Stimulated activated CD4-positive, alpha-beta T cell treated with anti-CD3 and anti-CD28 coated beads, TNF-alpha, amount 100 ng/mL, for 24 hours (primary cell): ENCODE measurements around the gene SH3BGRL2.
"Not testable (repeated sequence)": the region's sequence is repeated elsewhere in the genome, so short reads cannot be mapped to it uniquely, and the experiment has no call there.

Experiments used
- DNase-seq, 3 experiments: peaks; one replicate each; pipeline ENCODE4 v3.0.0-alpha.2; 2020; ENCODE audit warnings: low read depth in 3 of 3

The SH3BGRL2 gene

DNA sequence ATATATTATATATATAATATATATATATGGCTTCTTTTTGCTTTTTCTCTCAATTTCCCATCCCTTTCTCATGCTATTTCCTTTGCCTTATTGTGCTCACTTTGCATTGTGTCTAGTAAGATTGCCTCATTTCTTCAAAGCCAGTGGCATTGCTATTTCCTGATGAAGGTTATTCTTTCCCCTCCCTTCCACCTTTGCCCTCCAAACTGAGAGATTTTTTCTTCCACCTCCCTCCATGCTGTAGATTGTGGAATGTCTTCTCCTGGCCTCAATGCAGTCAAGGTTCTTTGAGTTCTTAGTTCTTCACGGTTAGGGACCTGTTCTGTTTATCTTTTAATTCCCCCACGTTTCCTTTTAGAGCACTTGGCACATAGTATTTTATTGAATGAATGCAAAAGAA lies 17.2 kb downstream of the SH3BGRL2 start:
- DNase-seq = no peak

DNA sequence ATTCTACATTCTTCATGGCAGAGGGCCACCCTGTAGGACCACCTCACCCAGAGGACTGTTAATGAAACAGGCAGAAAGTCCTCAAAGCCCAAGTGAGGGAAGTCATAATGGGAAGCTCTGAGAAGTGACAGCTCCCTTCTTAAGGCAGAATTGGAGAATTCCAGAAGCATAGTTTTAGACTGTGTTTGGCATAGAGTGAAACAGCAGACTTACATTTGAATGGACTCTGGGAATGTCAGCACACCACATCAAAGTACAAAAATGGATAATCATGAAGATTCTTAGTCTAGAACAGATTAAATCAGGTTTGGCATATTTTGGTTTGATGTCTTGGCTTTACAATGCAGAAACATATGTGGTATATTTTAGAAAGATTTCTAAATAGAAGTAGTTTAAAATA lies 17.9 kb downstream of the SH3BGRL2 start:
- no peak for DNase-seq

DNA sequence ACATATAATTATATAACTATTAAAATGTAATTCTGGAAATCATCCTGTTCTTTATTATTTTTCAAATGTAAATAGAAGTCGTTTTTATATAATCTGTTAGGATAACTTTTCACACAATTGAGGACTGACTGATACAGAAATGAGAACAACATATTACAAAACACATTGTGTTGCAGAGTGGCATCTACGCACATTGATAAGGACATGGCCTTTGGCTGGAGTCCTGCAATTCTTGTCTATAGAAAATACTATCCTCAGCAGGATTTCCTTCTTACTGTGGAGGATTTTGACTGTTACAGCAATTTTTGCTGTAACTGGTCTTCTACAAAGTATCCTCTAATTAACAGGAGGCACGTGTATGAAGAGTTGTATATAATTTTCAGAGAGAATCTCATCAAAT lies 19.8 kb downstream of the SH3BGRL2 start:
- no peak for DNase-seq

DNA sequence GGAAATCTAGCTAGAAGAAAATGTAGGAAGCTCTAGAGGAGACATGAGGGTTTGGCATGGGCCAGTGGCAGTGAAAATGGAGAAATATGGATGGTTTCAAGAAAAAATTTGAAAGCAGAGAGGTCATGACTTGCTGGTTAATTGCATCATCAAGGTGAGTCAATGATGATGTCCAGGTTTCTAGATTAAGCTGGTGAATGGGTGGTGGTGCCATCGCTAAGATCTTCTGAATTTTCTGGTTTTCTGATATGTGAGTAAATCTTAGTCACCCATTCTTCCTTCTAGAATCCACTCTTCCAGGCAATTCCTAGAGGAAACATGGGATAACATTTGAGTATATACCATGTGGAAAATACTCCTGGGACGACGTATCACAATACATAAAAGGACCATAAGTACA lies 25.0 kb downstream of the SH3BGRL2 start:
- DNase-seq = no peak

DNA sequence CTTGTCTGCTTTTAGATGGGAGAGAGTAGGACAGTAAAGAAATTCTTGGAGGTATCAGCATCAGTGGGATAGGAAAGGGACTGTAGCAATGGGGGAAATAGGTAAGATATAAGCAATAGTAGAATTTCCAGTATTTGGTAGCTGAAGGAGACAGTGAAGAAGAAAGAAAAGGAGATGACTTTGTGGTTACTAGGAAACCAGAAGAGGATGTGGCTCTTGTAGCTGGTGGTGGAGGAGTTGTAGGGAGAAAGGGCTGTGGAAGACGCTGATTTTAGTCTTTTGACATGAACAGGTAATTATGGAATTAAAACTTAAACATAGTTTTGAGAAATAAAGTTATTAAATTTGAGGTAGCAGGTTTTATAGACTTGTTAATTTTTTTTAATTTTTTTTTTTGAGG lies 26.1 kb downstream of the SH3BGRL2 start:
- DNase-seq = no peak

DNA sequence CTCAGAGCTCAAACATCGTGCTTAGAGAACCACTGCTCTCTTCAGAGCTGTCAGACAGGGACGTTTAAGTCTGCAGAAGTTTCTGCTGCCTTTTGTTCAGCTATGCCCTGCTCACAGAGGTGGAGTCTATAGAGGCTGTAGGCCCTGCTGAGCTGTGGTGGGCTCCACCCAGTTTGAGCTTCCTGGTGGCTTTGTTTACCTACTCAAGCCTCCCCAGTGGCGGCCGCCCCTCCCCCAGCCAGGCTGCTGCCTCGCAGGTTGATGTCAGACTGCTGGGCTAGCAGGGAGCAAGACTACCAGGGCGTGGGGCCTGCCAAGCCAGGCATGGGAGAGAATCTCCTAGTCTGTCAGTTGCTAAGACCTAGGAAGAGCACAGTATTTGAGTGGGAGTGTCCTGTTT lies 32.5 kb downstream of the SH3BGRL2 start:
- not testable (repeated sequence) for DNase-seq

DNA sequence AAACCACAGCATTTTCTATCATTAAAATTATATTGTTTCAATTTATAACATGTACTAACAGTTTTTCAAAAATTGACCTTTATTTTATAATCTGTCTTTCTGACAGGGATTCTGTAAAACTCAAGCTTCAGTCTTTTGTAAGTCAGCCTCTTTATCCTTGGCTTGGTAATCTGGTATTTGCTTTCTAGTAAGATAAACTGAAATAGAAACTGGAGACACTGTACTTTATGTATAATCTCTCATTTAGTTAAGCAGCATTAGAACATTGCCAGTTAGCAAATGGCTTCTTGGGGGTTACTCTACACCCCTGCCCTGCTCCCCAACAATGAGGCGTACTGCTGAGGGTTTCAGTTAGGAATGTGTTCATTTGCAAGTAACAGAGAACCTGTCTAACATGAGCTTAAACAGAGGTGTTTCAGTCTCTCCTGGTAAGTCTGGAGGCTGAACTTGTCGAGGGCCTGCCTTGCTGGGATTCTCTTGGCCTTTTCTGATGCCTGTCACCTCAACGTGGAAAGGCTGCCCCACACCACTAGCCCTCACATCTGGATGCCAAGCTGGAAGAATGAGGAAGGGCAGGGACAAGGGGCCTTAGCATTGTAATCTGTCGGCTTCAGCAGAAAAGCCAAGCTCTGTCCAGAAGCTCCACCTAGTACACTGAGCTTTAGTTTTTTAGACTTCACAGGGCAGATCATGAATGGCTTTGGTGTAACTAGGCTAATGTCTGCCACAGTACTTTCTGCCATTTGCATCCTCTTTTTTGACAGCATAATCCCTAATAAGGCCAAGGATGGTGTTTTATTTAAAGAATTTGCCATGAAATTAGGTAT lies 34.8 kb downstream of the SH3BGRL2 start:
- DNase-seq = no peak

DNA sequence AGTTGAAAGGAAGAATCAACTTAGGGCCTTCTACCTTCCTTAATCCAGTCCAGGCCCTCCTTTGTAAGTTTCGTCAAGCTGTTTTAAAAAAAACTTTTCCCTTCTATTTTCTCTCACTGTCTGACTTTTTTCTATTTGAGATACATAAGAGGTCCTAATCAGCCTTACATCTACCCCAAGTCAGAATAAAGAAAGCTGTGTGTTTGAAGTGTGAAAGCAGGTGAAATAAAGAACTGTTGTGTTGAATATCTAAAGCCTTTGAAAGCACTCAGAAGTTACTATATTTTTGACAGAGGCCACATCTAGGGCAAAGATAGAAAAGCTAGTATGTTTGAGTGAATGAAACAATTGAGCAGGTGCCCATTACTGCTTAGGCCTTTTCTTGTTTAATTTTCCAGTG lies 35.5 kb downstream of the SH3BGRL2 start:
- DNase-seq = no peak

DNA sequence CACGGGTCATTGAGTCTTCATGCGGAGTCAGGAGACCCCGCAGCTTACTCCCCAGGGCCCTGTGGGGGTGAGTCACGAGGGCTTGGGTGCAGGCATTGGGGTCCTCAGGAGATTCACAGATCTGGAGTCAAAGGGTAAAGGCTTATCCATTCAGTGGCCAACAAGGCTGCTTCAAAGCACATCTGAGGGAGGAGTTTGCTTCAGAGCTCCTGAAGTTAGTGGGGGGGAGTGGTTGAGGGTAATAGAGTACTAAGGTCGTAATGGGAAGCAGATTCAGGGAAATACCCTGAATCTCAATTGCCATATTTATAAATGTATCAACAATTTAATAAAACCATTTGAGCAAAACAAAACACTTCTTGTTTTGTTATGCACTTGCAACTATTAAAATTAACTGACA lies 37.3 kb downstream of the SH3BGRL2 start:
- no peak for DNase-seq

DNA sequence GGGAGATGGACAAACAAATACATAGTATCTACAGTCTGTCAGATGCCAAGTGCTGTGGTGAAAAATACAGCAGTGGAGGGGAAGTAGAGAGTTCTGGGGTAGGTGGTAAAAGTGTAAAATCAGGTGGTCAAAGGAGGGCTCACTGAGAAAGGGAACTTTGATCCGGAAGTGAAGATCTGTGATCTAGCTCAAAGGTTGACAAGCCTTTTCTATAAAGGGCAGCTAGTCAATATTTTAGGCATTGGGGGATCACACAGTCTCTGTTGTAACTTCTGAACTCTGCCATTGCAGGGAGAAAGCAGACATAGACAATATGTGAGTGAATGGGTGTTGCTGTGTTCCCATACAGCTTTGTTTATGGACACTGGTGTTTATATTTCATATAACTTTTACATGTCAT lies 38.6 kb downstream of the SH3BGRL2 start:
- DNase-seq = no peak

DNA sequence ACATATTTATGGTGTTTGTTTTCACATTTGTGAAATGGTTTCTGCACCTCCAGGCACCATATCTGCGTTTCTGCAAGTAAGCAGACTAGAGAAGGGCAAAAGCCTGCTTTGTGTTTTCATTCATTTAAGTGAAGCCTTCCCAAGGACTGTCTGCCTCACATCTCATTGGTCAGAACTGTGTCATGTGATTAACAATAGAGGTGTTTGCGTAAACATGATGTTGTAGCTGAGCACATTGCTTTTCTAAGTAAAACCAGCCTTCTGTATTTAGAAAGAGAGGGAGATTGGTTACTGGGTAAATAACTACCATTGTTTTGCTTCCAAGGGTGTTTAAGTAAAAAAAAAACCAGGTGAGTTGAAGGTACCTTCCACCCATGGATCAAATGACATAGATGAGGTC lies 39.7 kb downstream of the SH3BGRL2 start:
- no peak for DNase-seq

DNA sequence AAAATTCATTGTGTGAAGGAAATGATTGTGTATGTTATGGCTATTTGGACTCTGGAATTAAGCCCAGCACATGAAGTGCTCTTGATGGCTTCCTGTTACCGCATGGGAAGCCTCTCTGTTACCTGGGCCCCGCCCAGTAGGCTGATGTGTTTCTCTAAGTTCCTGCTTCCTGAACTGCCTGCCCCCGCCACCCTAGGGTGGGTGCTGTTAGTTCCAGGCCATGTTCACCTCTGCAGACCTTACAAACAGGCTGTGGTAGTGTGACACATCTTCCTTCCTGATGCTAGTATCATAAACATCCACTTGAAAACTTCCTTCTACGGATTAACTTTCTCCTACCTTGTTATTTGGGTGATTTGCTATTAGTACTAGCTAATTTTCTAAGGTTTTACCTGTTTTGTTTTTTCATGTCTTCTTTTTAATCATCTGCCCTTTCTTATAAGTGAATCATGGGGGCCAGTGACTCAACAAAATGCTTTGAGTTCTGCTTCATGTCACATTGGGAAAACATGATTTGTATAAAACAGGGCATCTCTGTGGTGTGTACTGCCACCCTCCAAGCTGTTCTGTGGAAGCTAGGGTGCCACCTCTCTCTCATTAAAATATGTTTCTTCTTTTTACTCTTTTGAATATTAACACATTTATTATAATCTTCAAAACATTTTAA lies 40.6 kb downstream of the SH3BGRL2 start:
- DNase-seq = peak in 2 of 3 experiments; percentile 8 to 27

DNA sequence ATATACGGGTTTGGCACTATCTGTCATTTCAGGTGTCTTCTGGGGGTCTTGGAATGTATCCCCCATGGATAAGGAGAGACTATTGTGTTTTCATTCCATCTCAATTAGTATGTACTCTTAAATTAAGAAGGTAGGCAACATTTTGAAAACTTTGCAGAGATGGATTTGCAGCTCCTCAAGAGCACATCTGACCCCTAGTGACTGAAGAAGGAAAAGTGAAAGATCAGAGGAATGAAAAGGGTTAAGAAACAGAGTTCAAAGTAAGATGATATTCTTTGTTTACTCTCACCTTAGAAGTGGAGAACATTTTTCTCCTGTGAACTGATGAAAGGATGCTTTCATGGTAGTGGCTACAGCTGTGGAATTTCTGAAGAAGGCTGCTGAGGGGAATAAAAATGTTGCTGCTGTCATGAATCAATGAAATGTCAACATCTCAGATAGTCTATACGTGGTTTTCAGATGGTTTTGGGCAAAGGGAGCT lies 41.5 kb downstream of the SH3BGRL2 start:
- no peak for DNase-seq

DNA sequence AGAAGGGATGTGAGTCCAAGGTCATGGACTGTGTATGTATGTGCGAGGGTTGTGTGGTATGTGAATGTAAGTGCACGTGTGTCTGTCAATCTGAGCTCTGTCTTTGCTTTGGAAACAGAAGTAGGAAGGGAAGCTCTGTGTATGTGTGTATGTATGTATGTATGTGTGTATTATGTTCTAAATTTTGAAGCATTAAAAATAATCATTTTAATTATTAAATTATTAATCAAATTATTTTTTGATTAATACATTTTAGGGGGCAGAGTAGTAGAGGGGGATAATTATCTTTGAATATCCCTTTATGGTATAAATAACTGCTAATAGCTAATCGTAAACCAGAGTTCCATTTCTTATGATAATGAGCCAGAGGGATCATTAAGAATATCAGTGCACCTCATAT lies 42.8 kb downstream of the SH3BGRL2 start:
- DNase-seq = no peak

DNA sequence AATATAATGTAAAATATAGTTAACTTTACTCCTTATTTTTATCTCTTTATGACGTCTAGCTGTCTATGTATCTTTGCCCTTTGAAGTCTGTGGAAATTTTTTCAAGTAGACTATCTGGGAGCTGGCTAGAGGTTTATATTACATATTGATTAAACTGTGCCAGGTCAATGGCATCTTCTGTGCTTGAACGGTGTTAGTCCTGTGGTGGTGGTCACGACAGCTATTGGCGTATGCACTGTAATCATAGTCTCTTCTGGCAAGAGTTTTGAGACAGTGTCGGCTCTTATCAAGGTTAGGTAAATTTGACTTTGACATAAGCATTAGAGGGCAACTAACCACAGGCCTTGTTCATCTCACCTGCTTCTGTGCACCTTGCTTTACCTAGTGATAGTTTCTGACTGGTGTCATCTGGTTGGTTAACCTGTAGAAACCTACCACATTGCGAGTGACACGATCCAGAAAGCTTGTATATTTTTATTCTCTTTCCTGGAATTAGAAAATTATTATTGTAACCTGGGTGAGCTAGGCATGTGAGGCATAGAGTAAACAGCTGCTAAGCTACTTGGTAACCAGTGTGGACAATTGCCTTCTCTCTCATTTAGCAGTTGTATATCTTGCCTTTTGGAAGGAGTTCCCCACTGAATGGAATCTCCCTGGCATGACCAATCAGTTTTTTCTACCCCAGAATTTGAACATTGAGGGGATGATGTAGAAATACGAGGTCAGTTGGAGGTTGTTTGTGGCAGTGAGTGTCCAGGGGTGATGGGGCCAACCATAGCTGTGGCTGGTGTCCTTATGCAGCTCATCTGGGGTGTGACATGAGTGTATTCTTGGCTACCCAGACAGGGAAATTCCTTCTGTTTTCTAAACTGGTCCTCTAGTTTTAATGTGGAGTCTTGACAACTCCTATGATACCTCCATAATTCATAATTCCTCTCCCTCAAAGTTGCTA lies 45.9 kb downstream of the SH3BGRL2 start:
- DNase-seq = no peak

DNA sequence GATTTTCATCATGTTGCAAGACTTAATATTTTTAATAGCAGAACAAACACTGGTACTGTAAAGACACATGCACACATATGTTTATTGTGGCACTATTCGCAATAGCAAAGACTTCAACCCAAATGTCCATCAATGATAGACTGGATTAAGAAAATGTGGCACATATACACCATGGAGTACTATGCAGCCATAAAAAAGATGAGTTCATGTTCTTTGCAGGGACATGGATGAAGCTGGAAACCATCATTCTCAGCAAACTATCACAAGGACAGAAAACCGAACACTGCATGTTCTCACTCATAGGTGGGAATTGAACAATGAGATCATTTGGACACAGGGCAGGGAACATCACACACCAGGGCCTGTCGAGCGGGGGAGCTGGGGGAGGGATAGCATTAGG lies 51.6 kb downstream of the SH3BGRL2 start:
- DNase-seq = not testable (repeated sequence)

DNA sequence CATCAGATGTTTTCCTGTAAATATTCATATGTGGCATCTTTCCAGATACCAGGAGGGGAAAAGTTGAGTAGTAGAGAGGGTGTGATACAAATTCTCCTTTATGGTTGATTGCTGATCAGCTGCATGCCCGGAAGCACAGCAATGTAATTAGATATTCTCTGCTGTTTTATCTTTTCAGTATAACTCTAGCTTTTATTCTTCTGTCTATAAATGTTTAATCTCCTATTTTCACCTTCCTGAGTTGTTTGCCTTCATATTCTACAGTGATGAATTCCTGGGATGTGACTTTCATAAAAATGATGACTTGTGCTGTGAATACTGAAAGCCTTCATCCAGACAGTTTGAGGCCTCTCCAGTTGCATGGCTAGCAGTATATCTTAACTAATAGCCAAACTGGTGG lies 53.7 kb downstream of the SH3BGRL2 start:
- no peak for DNase-seq

DNA sequence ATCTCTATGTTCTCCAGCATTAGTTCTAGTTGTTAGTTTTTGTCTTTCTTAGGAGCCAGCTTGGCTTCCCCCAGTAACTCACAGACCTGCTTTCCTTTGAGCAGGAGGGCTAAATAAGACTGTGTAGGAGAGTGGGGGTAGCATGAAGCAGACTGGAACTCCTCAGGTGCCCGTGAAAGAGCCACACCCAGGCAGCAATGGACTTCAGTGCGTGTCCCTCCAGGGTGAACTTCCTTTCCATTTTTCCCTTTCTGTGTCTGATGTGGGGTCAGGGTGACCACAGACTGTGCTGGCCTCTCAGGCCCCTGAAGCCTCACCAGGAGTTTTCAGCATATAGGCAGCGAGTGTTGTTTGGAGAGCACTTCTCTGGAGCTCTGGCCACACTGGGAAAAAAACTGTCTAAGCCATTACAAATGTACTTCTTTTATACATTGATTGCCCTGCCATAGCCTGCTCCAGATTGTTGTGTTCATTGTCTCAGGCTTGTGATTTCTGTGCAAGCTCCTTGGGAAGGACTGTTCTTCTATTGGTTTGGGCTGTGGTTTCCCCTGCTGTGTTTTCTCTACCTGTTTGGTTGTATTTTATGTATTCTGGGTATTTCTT lies 55.7 kb downstream of the SH3BGRL2 start:
- DNase-seq = no peak

DNA sequence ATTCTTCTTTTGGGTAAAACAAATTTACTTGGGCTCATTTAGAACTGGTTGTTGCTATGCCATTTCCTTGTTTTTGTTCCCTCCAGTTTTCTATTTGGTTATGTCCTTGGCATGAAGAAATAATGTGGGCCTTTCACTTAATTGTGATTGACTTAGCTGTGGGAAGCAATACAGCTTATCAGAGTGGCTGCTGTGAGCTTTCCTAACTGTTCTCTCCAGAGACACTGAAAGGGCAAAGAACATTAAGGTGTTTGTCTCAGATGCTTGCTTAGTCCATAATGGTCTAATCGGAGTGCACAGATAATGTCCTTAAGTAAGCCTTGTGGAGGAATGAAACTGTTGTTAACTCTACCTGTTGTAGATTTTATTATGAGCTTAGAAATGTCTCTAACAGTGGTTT lies 56.6 kb downstream of the SH3BGRL2 start:
- no peak for DNase-seq

DNA sequence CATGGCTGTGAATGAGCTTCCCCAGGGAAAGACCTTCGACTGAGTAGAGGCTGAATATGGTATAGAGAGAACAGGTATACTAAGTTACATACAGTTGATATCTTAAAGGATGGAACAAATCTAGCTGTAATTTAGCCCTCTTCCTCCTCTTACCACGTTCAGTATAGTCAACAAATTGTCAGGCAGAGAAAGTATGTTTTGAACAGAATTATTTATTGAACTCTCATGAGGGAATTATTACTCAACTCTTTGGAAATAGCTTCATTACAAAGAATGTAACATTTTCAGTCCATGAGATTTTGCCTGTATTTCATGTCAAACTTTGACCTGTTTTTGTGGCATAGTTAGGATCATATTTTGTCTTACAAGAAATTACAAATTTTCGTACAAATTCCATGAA lies 63.0 kb downstream of the SH3BGRL2 start:
- DNase-seq = no peak

DNA sequence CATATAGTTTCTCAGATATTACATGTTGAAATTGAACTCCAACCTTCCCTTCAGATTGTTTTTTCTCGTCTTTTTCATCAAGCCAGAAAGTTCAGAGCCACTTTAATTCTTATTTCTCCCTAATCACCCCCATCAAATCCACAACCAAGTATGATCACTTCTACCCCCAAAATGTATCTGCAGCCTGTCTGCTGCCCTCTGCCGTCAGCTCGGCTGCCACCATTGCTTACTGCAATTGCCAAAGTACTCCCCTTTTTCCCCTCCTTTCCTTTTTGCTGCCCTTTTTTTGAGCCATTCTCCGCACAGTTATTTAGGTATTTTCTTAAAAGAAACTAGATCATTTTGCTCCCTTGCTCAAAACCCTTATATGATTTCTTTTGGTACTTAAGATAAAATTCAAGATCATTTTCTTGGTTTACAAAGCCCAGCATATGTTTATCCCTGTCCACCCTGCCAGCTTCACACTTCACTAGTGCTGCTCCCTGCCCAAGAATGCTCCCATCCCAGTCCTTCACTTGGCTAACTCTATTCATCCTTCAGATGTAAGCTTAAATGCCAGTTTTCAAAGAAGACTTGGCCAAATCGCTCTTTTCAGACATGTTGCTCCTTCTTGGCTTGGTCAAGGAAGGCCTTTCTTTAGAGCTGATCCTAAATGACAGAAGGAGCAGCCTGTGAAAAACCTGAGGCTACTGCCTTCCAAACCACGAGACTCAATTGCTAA lies 63.7 kb downstream of the SH3BGRL2 start:
- DNase-seq = no peak
